Liver (tissue), 3 donors: ENCODE results near the gene CAPN3.

Source experiments
- EGR1 ChIP-seq, 2 donors: IDR thresholded peaks; 2 replicates each; pipeline ENCODE4 v1.6.1; 2016 to 2018; ENCODE audit warnings: antibody characterized with exemption in 2 of 2, low read depth in 2 of 2
- GABPA ChIP-seq, 2 donors: IDR thresholded peaks in 1 of 2; conservative IDR thresholded peaks in 1 of 2; 2 replicates each; pipeline ENCODE4 v1.6.1; 2016; ENCODE audit warnings: antibody characterized with exemption in 2 of 2, mild to moderate bottlenecking in 1 of 2, moderate library complexity in 1 of 2
- JUND ChIP-seq, 2 donors: IDR thresholded peaks; 2 replicates each; pipeline ENCODE4 v1.6.1; 2016; ENCODE audit warnings: antibody characterized with exemption in 2 of 2
- RAD21 ChIP-seq, 2 donors: IDR thresholded peaks; 2 replicates each; pipeline ENCODE4 v1.6.1; 2016; ENCODE audit warnings: antibody characterized with exemption in 2 of 2, mild to moderate bottlenecking in 2 of 2
- RXRA ChIP-seq, 2 donors: IDR thresholded peaks; 2 replicates each; pipeline ENCODE4 v1.6.1; 2017 to 2018; ENCODE audit warnings: antibody characterized with exemption in 2 of 2, mild to moderate bottlenecking in 1 of 2
- TAF1 ChIP-seq: conservative IDR thresholded peaks from 2 replicates; pipeline ENCODE4 v1.6.1; 2016; ENCODE audit warnings: antibody characterized with exemption, mild to moderate bottlenecking
- TF ChIP-seq, protein P1 (sequence below): fragments of 150-350 bp; IDR thresholded peaks from 2 replicates; pipeline ENCODE4 v1.5.1; 2017; ENCODE audit warnings: improper control_type of control experiment, low read depth, low read length; ENCODE audit not compliant: missing input control
- TF ChIP-seq, protein P2 (sequence below): IDR thresholded peaks from 2 replicates; pipeline ENCODE4 v1.6.1; 2016; ENCODE audit warnings: antibody characterized with exemption, mild to moderate bottlenecking
- donor health status: healthy.
- donor health status: healthy.

DNA sequence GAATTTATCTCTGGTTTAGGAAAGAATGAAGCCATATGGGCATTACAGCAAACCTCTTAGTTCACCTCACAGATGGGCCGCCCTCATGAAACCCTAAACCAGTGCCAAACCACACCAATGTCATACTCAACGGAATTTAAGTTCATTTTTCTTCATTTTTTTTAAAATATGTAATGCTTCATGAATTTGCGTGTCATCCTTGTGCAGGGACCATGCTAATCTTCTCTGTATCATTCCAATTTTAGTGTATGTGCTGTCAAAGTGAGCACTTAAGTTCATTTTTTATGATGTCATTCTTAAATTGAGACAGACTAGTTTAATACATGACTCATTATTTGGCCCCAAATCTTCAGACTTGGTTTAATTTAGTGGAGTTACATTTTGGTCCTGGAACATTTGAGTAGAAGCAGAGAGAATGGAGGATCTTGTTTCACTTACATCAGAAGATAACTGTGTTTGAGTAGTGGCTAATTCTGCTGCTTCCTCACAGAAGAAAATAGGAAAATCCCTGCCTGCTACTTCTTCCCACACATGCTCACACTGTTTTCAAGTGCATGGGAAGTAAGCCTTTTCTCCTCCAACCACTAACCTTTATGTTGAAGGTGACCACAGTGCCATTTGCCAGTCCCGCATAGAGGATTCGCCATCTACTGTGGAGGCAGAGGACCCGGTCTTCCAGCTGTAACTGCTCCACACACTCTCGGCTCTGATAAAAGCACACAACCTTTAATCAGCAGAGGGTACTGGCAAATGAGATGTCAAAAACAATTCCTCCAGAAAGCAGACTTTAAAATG, 68.3 kb downstream of the CAPN3 start:
- no peak for TF ChIP-seq TAF1
- TF ChIP-seq, protein P1, sequence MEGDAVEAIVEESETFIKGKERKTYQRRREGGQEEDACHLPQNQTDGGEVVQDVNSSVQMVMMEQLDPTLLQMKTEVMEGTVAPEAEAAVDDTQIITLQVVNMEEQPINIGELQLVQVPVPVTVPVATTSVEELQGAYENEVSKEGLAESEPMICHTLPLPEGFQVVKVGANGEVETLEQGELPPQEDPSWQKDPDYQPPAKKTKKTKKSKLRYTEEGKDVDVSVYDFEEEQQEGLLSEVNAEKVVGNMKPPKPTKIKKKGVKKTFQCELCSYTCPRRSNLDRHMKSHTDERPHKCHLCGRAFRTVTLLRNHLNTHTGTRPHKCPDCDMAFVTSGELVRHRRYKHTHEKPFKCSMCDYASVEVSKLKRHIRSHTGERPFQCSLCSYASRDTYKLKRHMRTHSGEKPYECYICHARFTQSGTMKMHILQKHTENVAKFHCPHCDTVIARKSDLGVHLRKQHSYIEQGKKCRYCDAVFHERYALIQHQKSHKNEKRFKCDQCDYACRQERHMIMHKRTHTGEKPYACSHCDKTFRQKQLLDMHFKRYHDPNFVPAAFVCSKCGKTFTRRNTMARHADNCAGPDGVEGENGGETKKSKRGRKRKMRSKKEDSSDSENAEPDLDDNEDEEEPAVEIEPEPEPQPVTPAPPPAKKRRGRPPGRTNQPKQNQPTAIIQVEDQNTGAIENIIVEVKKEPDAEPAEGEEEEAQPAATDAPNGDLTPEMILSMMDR = no peak
- TF ChIP-seq EGR1 (IDR thresholded peaks at IDR 0.05; ENCODE audit: low read depth in 2 of 2) = no peak
- TF ChIP-seq, protein P2, sequence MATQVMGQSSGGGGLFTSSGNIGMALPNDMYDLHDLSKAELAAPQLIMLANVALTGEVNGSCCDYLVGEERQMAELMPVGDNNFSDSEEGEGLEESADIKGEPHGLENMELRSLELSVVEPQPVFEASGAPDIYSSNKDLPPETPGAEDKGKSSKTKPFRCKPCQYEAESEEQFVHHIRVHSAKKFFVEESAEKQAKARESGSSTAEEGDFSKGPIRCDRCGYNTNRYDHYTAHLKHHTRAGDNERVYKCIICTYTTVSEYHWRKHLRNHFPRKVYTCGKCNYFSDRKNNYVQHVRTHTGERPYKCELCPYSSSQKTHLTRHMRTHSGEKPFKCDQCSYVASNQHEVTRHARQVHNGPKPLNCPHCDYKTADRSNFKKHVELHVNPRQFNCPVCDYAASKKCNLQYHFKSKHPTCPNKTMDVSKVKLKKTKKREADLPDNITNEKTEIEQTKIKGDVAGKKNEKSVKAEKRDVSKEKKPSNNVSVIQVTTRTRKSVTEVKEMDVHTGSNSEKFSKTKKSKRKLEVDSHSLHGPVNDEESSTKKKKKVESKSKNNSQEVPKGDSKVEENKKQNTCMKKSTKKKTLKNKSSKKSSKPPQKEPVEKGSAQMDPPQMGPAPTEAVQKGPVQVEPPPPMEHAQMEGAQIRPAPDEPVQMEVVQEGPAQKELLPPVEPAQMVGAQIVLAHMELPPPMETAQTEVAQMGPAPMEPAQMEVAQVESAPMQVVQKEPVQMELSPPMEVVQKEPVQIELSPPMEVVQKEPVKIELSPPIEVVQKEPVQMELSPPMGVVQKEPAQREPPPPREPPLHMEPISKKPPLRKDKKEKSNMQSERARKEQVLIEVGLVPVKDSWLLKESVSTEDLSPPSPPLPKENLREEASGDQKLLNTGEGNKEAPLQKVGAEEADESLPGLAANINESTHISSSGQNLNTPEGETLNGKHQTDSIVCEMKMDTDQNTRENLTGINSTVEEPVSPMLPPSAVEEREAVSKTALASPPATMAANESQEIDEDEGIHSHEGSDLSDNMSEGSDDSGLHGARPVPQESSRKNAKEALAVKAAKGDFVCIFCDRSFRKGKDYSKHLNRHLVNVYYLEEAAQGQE = no peak
- TF ChIP-seq RXRA (IDR thresholded peaks at IDR 0.05) = no peak
- TF ChIP-seq RAD21 (IDR thresholded peaks at IDR 0.05) = no peak
- TF ChIP-seq GABPA (IDR thresholded peaks at IDR 0.05 in 1 of 2, conservative IDR thresholded peaks at IDR 0.05 in 1 of 2) = no peak
- TF ChIP-seq JUND (IDR thresholded peaks at IDR 0.05) = no peak
